Fibroblast of pulmonary artery (primary cell): ENCODE results near the gene CPPED1.

ENCODE experiments used
- DNase-seq: peaks from one replicate; pipeline ENCODE4 v3.0.0-alpha.2; 2010; ENCODE audit warnings: low read depth
- H3K4me3 ChIP-seq: replicated peaks from 2 replicates; pipeline ENCODE4 v1.5.1; 2011; ENCODE audit warnings: low read depth, mild to moderate bottlenecking, control low read depth, low read length, moderate library complexity
- CTCF ChIP-seq: IDR thresholded peaks from 2 replicates; pipeline ENCODE4 v1.5.1; 2011; ENCODE audit warnings: mild to moderate bottlenecking, control low read depth, low read length, inconsistent platforms; ENCODE audit errors: missing control alignments

The CPPED1 gene

GRCh38 chr16:12758031-12758669 lies 45.5 kb downstream of the CPPED1 start:
- no peak for TF ChIP-seq CTCF
- peak; percentile 25 for DNase-seq
- H3K4me3 ChIP-seq = no peak overlapping the region

- DNase-seq = no peak
- H3K4me3 ChIP-seq = no peak overlapping the region
- TF ChIP-seq CTCF = no peak
Observed at GRCh38 chr16:12757546-12757945, 46.1 kb downstream of the CPPED1 start.

- TF ChIP-seq CTCF = no peak
- H3K4me3 ChIP-seq = no peak overlapping the region
- DNase-seq = peak; percentile 21
Observed at GRCh38 chr16:12754824-12755543, 48.7 kb downstream of the CPPED1 start.

GRCh38 chr16:12753203-12754023 lies 50.3 kb downstream of the CPPED1 start:
- no peak for DNase-seq
- no peak for TF ChIP-seq CTCF
- no peak overlapping the region for H3K4me3 ChIP-seq

GRCh38 chr16:12752159-12752558 lies 51.5 kb downstream of the CPPED1 start:
- TF ChIP-seq CTCF = no peak
- no peak overlapping the region for H3K4me3 ChIP-seq
- no peak for DNase-seq

GRCh38 chr16:12750554-12750918 lies 53.2 kb downstream of the CPPED1 start:
- no peak overlapping the region for H3K4me3 ChIP-seq
- TF ChIP-seq CTCF = no peak
- no peak for DNase-seq
